Stimulated activated CD4-positive, alpha-beta T cell treated with anti-CD3 and anti-CD28 coated beads, Interleukin-4, amount 100 ng/mL, for 48 hours (primary cell): ENCODE measurements around the gene LEMD3.
"Not testable (repeated sequence)": the region's sequence is repeated elsewhere in the genome, so short reads cannot be mapped to it uniquely, and the experiment has no call there.

ENCODE experiments used
- DNase-seq, 2 donors: peaks; one replicate each; pipeline ENCODE4 v3.0.0-alpha.2; 2020; ENCODE audit warnings: low read depth in 2 of 2

LEMD3 gene

GRCh38 chr12:65278576-65279368 is 109.4 kb downstream of the LEMD3 start, which contains the start of gene MSRB3:
Gene MSRB3 (plus strand): TSS chr12:65278683. CDS start chr12:65308580, 29,897 bp downstream.
- no peak for DNase-seq

DNA sequence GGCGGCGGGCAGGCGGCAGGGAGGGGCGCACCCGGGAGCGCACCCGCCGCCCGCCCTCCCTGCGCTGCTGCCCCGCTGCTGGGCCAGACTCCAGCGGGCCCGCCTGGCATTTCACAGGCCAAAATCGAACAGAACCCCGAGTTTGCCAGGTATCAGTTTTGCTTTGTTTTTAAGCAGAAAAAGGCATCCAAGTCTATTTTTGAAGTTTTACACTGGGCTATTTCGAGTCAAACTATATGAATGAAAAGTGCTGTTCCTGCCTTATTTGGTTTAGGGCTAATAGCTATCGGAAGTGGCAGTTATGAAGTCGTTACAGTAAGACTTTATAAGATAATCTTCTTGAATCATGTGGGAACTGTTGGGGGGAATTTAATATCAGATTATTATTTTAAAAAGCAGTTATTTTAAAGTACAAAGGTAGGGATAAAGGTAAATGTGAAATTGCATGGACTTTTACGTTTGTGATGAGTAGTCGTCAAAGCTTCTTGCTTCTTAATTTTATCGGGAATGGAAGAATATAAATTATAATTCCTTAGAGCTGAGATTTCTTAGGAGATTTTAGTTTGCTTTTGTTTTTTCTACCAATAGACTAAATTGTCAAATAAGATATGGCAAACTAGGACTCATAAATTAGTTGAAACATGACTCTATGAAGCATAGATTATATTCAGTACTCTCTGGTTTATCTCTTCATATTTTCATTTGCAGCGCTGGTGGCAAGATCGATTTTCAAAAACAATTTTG is 110.2 kb downstream of the LEMD3 start:
- DNase-seq: no peak

DNA sequence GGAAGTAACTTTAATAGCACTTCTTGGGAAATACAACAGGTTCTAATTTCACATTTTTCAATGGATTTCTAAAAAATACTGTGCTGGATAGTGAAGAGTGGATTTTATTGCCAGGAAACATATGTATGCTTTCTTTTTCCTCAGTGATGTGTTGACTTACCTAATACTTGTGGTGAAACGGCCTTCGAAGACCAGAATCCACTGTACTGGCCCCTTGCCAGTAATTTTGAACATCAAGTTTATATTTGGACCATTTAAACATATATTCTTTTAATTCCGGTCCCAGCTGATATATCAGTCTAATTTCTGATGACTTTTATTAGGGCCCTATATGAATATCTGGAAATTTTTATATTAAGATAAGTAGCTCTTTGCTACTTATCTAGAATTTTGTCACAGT is 110.9 kb downstream of the LEMD3 start:
- DNase-seq: no peak

- no peak for DNase-seq
These were observed 113.5 kb downstream of the LEMD3 start for GRCh38 chr12:65282840-65283239.

- not testable (repeated sequence) for DNase-seq
These were observed 116.1 kb downstream of the LEMD3 start for GRCh38 chr12:65285532-65285931.

GRCh38 chr12:65287426-65287825 is 118.0 kb downstream of the LEMD3 start:
- DNase-seq: no peak

- no peak for DNase-seq
These were observed 122.9 kb downstream of the LEMD3 start for GRCh38 chr12:65292241-65292640.

GRCh38 chr12:65293735-65294134 is 124.4 kb downstream of the LEMD3 start:
- DNase-seq: no peak

DNA sequence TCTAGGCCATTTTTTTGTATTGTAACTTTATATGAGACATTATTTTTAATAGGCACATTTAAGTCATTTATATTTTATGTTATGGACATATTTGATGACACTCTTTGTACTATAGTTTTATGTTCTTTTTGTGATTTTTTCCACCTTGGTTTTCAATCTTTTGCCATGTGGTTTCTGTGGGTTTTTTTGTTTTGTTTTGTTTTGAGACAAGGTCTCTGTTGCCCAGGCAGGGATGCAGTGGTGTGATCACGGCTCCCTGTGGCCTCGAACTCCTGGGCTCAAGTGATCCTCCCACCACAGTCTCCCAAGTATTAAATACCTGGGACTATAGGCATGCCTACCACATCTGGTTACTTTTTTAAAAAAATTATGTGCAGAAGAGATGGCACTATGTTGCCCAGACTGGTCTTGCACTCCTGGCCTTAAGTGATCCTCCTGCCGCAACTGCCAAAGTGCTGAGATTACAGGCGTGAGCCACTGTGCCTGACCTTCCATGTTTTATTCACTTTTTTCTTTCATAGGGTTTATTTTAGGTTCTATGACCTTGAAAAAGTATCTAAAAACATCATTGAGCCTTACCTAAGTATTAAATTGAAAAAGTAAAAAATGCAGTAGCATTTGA is 125.4 kb downstream of the LEMD3 start:
- DNase-seq: no peak

DNA sequence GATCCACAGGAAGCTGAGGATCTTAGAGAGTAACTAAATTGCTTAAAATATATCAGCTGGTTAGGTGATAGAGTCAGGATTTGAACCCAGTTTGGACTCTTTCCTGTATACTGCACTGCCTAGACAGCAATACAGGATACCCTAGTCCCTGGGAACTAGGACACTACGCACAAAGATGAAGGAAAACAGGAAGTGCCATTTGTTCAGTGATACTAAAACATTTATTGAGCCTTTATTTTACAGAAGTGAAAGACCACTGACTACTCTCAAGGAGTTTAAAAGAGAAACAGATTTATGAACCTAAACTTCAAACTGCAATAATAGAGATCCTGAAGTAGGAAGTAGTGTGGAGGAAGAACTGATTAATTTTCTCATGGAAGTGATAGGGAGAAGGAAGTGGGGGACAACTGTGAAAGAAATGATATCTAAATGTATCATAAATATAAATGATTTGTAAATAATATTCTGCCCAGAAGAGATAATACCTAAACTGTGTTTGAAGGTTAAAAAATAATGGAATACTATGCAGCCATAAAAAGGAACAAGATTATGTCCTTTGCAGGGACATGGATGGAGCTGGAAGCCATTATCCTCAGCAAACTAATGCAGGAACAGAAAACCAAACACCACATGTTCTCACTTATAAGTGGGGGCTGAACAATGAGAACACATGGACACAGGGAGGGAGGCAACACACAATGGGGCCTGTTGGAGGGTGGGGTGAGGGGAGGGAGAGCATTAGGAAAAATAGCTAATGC is 127.3 kb downstream of the LEMD3 start:
- DNase-seq: no peak
